Iris pigment epithelial cell (primary cell): ENCODE data around the gene CHKB.
A peak's percentile ranks its signal among the peaks of the same experiment; 100 is the strongest.

Experiments
- DNase-seq: peaks from one replicate; pipeline ENCODE4 v3.0.0-alpha.2; 2011; ENCODE audit warnings: low read depth

The CHKB gene

DNA sequence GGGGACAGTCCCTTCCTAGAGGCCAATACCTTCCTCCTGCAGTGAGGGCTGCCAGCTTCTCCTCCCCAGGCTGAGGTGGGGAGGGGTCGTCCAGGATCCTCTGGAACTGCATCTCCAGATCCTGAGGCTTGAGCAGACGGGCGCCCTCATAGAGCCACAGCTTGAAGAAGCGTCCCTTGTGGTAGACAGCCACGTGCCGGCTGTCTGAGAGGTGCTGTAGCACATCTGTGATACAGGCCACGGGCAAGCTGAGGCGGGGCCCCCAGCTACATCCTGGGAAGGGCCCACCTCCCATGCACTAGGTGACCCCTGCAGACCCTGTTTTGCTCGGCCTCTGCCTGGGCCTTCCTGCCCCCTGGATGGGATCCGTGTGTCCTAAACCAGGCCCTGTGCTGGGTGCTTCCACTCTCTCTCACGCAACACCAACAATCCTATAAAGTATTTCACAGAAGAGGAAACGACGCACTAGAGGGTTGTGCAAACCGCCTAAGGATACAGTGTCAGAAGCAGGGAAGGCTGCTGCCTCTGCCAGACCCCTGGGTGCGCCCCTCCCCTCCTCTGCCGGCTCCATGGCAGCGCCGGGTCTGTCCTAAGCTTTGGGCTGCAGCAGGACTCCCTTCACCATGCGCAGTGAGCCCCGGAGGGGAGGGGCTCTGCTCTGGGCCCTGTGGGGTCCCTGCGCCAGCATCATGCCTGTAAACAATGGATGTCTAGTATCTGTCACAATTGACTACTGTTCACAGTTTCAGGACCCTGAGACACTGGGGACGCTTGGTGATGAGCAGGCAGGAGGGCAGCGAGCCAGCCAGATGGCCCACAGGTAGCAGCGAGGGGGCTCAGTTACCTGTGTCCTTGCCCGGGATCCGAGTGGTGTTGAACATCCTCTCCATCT is 8.9 kb downstream of the CHKB start:
- DNase-seq: no peak

DNA sequence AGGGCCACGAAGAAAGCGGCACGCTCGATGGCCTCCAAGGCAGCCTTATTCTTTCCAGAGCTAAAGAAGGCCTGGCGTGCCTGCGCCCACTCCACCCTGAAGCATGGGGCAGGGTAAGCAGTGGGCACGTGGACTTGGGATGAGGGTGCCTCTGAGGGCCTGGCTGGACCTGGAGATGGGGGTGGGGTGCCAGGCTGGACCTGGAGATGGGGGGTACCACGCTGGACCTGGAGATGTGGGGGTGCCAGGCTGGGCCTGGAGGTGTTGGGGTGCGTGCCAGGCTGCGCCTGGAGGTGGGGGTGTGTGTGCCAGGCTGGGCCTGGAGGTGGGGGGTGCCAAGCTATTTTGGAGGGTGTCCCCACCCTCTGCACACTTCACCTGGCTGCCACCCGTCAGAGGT is 9.7 kb downstream of the CHKB start:
- no peak for DNase-seq

DNA sequence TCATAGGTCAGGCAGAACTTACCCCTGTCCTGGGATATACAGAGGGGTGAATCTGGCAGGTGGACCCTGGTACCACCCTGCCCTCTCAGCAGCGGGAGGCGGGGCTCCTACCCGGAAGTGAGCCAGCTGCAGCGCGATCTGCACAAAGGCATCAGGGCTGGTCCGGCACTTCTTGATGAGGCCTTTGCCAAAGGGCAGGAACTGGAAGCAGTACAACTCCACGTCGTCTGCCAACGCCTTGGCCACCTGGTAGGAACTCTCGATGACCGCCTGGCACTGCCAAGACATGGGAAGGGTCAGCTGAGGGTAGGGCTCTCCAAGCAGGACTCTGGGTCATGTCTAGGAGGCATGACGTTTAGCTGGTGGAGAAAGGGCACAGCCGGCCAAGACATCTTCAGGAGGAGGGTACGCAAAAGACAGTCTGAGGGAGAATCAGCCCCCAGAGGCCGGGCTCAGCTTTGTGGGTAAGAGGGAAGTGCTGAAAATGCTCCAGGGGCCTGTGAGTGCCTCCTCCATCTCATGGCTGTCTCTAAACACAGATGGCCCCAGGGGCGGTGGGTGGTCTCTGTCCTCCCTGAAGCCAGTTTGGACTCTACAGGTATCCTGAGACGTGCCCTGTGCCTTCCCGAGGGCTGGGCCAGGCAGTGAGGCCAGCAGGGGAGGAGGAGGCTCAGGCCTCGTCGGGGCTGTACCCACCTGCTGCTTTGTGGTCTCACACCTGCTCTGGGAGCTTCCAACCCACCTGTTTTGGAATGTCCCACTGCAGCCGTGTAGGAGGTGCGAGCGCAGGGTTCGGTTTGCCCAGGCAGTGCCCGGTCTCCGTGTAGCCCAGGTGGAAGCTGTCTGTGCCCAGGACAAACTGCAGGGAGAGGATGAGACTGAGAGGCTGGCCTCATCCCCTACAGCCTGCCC is 11.1 kb downstream of the CHKB start:
- DNase-seq: no peak

DNA sequence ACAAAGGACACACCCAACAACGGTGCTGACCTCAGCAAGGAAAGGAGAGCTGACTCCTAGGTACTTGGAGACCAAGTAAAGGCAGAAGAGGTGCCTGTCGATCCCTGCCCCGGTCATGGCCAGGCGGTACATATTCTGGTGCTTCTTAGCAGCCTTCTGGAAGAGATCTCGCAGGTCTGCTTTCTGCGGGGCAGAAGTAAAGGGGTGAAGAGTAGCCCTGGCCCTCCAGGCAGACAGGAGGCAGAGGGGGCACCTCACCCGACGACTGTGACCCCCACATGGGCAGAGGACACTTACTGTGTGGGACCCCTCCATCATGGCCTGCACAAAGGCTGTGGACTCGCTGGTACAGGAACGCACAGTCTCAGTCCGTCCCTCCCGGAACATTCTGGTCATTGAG is 11.8 kb downstream of the CHKB start:
- DNase-seq: no peak

DNA sequence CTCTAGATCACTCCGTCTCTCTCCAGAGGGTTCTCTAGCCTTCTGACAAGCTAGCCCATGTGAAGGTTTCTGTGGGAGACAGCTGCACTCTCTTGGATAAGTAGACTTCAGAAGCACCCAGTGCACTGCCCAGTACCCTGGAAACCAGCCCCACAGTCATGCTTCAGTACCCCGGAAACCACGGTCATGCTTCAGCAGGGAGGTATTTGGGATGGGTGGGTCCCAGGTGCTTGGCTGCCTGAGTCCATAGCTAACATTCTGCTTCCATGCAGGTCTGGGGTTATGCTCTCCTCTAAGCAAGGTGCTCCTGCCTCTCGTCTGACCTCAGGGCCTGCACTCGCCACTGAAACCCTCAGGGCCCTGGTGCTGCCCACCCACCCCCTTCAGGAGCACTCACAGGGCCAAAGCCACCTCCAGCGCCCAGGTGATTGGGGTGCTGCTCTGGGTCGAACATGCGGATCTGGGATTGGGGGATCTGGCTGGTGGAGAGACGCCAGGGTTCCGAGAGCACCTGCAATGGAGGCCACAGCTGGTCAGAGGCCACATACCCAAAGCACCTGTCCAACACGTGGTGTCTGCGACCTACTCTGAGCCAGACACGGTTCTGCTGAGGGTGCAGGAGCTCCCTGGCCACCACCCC is 12.6 kb downstream of the CHKB start:
- no peak for DNase-seq

DNA sequence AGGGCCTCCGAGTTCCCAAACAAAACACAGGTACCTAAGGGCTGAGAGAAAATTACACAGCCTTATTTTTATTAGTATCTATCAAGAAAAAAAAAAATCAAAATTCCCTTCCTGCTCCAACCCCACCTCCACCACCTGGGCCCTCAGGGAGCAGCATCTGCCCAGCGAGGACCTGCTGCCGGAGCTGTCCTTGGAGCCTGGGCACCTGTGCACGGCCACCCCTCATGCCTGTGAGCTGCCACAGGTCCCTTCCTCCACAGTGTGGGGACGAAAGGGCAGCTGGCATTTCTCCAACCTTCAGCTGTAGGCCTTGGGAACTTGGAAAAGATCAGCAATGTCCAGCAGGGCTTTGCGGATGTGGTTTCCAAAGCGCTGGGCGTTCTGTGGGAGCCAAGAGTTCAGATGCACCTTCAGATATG is 13.6 kb downstream of the CHKB start:
- DNase-seq: no peak

DNA sequence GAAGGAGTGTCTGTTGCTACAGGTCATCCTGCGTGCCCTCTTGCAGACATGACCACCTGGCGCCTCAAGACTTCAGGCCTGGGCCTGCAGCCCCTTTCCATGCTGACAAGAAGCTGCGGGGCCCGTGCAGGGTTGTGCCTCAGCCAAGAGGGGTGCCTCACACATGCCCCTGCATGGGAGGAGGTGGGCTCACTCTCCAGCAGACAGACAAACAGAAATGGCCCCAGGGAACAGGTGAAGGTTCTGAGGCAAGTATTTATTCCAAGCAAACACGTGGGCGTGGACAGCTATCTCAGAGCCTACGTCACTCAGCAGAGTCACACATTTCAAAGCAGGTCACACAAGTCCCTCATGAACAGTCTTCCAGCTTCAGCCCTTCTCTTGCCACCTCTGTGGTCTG is 14.0 kb downstream of the CHKB start:
- no peak for DNase-seq

DNA sequence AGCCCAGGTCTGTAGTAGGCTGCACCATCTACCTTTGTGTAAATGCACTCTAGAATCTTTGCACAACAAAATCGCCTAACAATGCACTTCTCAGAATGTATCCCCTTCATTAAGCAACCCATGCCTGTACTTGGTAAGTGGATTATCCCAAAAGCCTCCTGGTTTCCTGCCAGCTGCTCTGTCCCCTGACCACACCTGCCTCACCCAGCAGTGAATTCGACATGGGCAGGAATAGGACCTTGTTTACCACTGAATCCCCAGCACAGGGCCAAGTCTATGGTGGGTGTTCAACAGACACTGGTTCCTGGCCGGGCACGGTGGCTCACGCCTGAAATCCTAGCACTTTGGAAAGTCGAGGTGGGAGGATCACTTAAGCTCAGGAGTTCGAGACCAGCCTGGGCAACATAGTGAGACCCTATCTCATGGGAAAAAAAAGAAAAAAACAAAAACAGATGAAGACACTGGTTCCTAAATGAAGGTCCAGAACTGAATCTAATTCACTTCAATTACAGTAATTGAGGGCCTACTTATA is 14.9 kb downstream of the CHKB start:
- DNase-seq: no peak

DNA sequence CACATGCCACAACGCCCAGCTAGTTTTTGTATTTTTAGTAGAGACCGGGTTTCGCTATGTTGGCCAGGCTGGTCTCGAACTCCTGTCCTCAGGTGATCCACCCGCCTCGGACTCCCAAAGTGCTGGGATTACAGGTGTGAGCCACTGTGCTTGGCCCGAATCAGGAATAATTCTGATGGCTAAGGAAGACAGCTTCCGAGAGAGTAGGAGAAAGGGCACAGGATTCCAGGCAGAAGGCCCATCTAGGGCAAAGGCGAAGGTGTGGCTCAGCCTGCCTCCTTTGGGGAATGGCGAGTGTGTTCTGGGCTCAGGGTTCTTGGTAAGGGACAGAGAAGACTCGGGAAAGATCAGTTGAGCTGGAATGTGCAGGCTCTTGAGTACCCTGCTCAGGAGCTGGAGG is 18.4 kb downstream of the CHKB start:
- DNase-seq: no peak

DNA sequence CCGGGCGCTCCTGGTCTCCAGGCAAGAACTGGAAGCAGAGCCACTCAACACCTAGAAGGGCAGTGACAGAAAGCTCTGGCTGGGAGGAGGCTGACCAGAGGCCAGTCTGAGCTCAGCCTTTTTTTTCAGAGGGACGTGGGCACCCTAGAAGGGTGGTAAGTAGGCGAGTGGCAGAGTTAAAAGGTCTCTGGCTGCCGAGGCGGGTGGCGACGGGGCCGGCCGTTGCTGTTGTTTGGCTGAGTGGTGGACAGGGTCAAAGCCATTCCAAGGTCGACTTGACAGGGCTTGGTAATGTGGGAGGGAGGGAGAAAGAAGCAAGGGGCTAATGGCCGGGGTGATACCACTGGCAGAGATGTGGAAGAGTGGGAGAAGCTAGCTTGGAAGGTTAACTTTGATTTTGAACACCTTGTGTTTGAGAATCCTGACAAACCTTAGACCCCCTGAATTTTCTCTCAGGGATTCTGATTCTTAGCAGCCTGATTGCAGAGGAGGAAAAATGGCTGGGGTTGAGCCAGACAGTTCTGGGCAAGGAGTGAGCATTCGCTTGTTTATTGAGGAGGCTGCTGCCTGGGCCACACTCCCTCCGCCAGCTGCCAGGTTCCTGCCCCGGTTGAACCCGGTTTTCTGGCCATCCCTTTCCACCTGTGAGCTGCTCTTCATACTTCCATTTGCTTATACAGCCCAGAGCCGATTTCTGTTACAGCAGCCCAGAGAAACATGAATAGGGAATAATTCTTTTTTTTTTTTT is 19.1 kb downstream of the CHKB start:
- DNase-seq: no peak

DNA sequence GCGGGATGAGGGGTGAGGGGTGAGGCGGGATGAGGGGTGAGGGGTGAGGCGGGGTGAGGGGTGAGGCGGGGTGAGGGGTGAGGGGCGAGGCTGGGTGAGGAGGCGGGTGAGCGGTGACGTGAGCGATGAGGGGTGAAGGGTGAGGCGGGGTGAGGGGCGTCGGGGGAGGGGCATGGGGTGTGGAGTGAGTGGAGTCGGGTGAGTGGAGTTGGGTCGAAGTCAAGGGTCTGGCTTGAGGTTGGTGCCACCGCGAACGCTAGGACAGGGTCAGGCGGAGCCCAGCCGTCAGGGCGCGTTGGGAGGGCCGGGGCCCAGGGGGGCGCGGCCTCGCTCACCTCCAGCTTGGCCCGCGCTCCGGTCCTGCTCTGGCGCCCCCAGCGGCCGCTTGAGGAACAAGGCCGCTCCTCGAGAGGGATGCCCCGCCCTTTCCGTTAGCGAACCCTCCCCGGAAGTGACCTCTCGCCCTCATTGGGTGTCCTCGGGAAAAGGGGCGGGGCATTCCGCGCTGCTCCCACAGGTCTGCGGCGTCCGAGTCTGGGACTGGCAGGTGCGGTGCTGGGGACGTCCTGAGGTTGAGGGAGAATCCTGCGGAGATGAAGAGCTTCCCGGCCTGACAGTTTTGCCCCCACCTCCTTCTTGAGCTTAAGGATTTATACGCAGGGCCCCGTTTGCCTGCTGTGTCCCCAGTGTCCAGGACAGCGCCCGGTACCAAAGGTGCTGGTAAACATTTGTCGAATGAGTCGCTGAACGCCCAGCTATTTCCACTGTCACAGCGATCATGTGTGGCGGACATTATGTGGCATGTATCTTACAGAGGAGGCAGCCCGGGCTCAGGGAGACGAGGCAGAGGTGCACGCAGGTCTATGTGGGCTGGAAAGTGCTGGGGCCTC is 19.9 kb downstream of the CHKB start, which contains the start of gene SYCE3:
Gene SYCE3, minus strand, starts transcription at position 397 of the 890 bp plus-strand sequence. CDS start 6,514 bp downstream, outside the sequence.
- peak; percentile 79 for DNase-seq

DNA sequence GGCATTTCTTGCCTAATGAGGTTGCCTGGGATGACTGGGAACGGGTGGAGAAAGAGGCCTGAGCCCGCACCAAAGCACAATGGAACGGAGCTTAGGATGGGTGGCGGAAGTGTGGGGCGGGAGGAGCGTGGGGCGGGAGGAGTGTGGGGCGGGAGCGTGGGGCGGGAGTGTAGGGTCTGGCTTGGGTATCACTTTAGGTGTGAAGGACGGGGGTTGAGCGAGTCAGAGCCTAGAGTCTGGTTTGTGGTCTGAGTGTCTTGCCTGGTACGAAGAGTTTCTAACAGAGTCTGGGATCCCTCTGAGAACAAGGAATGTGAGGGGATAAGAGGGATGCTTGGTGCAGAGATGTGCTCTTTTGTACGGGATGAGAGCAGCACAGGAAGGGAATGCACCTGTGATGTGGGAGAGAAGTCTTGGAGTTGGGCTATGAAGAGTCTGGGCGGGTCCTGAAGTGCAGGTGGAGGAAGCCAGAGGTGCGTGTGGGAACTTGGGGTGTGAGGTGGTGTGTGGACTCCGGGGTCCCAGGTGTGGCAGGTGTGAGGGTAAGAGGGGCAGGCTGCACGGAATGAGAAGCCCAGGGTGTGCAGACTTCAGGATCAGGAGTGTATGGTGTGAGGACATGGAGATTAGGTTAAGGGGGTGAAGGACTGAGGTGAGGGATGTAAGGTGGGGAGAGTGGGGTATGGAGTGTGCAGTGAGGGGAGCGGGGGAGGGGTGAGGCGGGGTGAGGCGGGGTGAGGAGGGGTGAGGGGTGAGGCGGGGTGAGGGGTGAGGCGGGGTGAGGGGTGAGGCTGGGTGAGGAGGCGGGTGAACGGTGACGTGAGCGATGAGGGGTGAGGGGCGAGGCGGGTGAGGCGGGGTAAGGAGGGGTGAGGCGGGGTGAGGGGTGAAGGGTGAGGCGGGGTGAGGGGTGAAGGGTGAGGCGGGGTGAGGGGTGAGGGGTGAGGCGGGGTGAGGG is 21.0 kb downstream of the CHKB start:
- no peak for DNase-seq

DNA sequence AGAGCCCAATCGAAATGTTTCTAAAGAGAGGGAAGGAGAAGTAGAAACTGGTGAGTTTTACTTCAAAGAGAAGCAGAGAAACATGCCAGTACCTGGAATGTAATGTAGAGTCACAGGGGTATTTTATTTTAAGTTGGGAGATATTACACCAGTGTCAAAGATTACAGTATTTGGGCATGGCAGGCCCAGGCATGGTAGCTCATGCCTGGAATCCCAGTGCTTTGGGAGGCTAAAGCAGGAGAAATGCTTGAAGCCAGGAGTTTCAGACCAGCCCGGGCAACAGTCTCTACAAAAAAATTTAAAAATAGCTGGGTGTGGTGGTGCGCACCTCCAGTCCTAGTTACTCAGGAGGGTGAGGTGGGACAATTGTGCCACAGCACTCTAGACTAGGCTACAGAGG is 22.6 kb downstream of the CHKB start:
- no peak for DNase-seq

DNA sequence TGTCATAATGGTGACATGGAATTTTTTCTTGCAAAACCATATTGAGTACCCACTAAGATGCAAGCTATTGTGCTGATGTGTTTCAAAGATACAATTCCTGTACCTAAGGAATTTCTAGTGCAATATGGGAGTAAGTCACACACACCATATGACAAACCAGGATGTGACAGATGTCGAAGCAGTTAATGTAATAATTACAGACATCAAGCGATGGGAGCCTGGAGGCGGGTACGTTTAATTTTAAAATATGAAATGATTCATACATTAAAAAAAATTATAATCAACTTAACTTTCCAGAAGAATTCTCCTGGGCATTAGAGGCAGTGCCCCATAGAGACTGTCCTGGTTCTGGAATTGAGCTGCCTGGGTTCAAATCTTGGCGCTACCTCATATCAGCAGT is 25.9 kb downstream of the CHKB start:
- no peak for DNase-seq

DNA sequence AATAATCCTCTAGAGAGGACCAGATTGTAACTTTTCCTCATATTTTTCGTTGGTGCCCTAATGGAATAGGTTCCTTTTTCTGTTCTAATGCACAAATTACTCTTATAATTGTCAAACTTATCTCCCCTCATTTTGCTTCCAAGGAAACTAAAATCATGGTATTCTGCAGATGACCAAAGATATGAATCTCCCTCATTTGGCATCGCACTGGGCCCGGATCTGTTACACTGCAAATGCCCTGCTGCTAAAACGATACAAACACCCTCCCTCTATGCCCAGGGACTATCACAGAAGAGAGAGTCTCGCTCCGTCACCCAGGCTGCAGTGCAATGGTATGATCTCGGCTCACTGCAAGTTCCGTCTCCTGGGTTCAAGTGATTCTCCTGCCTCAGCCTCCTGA is 29.3 kb downstream of the CHKB start:
- no peak for DNase-seq

DNA sequence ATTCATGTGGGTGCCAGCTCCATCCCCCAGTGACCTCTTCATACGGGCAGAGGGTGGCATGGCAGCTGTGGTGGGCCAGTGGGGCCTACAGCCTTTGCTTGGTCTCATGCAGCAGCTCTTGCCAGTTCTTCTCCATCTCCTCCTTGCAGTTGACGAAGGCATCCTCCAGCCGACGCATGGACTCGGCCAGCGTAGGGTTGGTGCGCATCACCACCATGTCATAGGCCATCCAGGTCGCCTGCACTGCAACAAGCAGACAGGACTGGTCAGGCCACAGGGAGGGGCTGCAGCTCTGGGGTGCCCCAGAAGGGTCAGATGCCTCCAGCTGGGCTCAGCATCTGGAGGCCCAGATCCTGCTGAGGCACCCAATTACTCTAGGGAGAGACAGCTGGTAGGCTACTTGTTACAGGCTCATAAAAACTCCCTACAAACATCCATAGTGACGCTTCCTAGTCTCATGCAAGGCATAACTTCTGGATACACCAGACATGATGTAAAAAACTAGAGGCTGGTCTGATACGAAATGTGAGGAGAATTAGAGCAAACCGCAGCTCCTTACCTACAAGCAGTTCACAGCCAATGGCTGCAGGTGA is 31.4 kb downstream of the CHKB start:
- no peak for DNase-seq

DNA sequence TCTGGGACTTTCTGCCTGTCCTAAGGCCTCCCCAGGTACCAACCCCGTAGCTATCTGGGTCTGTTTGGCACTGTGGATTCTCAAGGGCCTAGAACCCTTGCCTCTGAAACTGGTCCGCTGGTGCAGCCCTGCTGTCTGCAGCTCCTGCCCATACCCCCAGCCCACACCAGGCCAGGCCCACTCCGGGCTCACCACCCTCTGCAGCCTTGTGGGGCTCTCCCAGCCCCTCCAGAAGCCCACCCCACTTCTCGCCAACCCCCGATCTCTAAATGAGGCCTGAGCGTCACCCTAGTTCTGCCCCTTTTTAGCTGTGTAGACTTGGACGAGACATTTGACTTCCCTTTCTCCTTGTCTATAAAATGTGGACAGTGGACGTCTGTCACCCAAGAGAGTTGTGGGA is 32.3 kb downstream of the CHKB start:
- no peak for DNase-seq

DNA sequence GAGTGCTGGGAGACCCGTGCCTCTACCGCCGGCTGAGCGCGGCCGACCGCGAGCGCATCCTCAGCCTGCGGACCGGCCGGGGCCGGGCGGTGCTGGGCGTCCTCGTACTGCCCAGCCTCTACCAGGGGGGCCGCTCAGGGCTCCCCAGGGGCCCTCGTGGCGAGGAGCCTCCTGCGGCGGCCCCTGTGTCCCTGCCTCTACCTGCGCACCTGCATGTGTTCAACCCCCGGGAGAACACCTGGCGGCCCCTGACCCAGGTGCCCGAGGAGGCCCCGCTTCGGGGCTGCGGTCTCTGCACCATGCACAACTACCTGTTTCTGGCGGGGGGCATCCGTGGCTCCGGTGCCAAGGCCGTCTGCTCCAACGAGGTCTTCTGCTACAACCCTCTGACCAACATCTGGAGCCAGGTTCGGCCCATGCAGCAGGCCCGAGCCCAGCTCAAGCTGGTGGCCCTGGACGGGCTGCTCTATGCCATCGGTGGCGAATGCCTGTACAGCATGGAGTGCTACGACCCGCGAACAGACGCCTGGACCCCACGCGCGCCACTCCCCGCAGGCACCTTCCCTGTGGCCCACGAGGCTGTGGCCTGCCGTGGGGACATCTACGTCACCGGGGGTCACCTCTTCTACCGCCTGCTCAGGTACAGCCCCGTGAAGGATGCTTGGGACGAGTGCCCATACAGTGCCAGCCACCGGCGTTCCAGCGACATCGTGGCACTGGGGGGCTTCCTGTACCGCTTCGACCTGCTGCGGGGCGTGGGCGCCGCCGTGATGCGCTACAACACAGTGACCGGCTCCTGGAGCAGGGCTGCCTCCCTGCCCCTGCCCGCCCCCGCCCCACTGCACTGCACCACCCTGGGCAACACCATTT is 33.5 kb downstream of the CHKB start:
- no peak for DNase-seq
